H1 (cell line): ENCODE measurements around the gene RMND5B. TPM values are rescaled to one million over a fixed set of nuclear protein-coding genes. Genes with fewer than 3 reads are reported as not detected.
A peak's percentile ranks its signal among the peaks of the same experiment; 100 is the strongest.

Experiments
- CREB1 ChIP-seq: IDR thresholded peaks from 2 replicates; pipeline ENCODE4 v1.6.1; 2012; ENCODE audit warnings: inconsistent platforms
- KDM1A ChIP-seq: fragments of 200-600, 300-600 bp; sonication (generic); IDR thresholded peaks from 2 replicates; pipeline ENCODE4 v1.7.1; 2016; ENCODE audit warnings: mild to moderate bottlenecking, low read length, borderline replicate concordance
- POLR2AphosphoS5 ChIP-seq: IDR thresholded peaks from 2 replicates; pipeline ENCODE4 v1.6.1; 2011; ENCODE audit warnings: low read depth, low read length
- POU5F1 ChIP-seq: IDR thresholded peaks from 2 replicates; pipeline ENCODE4 v1.6.1; 2011; ENCODE audit warnings: low read depth, mild to moderate bottlenecking, low read length, moderate library complexity
- TCF12 ChIP-seq: IDR thresholded peaks from 2 replicates; pipeline ENCODE4 v1.6.1; 2011; ENCODE audit warnings: low read depth, mild to moderate bottlenecking, low read length
- YY1 ChIP-seq: IDR thresholded peaks from 2 replicates; pipeline ENCODE4 v1.6.1; 2011; ENCODE audit warnings: low read depth, mild to moderate bottlenecking, low read length
- polyA plus RNA-seq, 7 experiments: library from polyadenylated mRNA; depleted of rRNA in 3 of 7; stranded (reverse) in 5 of 7; unstranded in 2 of 7; fragments of >200 nt in 5 of 7; fragments of 200-250 nt in 2 of 7; gene quantifications; 1 replicate in 5 of 7; 2 replicates in 1 of 7; 4 replicates in 1 of 7; pipeline versions ENCODE4 v1.2.1 to v1.2.3, GENCODE V29; 2011 to 2013; ENCODE audit warnings: missing spikeins in 2 of 7, mixed read lengths in 2 of 7
- total RNA-seq: library from RNA; stranded (reverse); fragmentation: NEBNext Ultra II Directional; extraction: Animal tissue kit (Norgen Biotek cat#: 25700); gene quantifications from 2 replicates; pipeline ENCODE4 v1.2.1, GENCODE V29; 2021
- TF ChIP-seq, protein P1 (sequence below): IDR thresholded peaks from 2 replicates; pipeline ENCODE4 v1.6.1; 2012; ENCODE audit warnings: low read length, inconsistent platforms

Gene RMND5B
- total and polyA plus RNA-seq, 2 of the 8 experiments (the other 6 are each of a cell fraction or from before 2014, with no cell fraction given), result 75.9 to 90.2 TPM

DNA sequence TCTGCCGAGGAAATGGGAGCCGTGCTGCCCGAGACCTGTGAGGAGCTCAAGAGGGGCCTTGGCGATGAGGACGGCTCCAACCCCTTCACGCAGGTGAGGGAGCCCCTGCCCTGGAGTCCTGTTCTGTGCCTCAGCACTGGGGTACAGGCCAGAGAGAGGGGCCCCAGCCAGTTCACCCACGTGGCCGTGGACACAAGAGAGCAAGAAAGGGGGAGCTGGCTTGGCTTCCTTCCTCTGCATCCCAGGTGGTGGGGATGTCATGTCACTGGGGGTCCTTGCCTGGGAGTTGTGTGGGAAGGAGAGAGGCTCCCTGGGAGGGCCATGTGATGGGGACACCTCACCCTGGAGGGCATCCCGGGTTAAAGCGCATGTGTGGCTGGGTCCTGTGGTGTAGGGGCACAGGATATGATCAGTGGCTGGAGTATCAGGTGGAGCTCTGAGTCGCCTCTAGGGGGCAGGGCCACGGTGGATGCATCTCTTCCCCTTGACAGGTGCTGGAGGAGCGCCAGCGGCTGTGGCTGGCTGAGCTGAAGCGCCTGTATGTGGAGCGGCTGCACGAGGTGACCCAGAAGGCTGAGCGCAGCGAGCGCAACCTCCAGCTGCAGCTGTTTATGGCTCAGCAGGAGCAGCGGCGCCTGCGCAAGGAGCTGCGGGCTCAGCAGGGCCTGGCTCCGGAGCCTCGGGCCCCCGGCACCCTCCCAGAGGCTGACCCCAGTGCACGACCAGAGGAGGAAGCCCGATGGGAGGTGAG is 10.0 kb upstream of the RMND5B start (continued):
- TF ChIP-seq TCF12 (0 out of 2 replicates have a peak, but pooled peaks have one; percentile 27), YY1 (no peak), CREB1 (0 out of 2 replicates have a peak, but pooled peaks have one; percentile 31), POU5F1 (no peak), POLR2AphosphoS5 (peak; percentile 42; the same call in 1 of the 2 replicates), KDM1A (no peak)
- TF ChIP-seq, protein P1, sequence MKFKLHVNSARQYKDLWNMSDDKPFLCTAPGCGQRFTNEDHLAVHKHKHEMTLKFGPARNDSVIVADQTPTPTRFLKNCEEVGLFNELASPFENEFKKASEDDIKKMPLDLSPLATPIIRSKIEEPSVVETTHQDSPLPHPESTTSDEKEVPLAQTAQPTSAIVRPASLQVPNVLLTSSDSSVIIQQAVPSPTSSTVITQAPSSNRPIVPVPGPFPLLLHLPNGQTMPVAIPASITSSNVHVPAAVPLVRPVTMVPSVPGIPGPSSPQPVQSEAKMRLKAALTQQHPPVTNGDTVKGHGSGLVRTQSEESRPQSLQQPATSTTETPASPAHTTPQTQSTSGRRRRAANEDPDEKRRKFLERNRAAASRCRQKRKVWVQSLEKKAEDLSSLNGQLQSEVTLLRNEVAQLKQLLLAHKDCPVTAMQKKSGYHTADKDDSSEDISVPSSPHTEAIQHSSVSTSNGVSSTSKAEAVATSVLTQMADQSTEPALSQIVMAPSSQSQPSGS, result no peak
